ENCODE measurements around the gene GRIA3. TPM values are rescaled to one million over a fixed set of nuclear protein-coding genes. Genes with fewer than 3 reads are reported as not detected.

The GRIA3 gene
- total RNA-seq, 1 experiment from 2014 or later: not detected

DNA sequence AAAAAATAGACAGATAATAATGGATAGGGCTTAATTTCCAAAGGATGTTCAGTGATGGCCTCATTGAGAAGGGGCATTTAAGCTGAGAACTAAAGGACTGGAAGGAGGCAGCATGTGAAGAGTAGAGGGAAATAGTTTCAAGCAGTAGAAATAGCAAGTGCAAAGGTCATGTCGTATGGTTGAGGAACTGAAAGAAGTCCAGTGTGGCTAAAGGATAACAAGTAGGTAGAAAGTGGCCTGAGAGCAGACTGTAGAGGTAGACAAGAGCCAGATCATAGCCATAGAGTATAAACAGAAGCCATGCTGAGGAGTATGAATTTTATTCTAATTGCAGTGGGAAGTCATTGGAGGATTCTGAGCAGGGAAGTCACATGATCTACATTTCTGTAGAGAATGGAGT lies 72.3 kb downstream of the GRIA3 start:
- Histone ChIP-seq H3K9me3 (ENCODE audit: low read depth, low read length, poor library complexity, severe bottlenecking) (no peaks in the 10 kb centered on the region), H3K4me3 (ENCODE audit: low read depth, low read length, poor library complexity, severe bottlenecking) (no peak overlapping the region), H3K4me1 (ENCODE audit: insufficient read depth, low read length, poor library complexity, severe bottlenecking) (no peaks in the 10 kb centered on the region), H3K36me3 (ENCODE audit: insufficient read depth, low read length, poor library complexity, severe bottlenecking) (no peaks in the 10 kb centered on the region), H3K27ac (ENCODE audit: low read depth, low read length, poor library complexity, severe bottlenecking) (no peak overlapping the region), H3K27me3 (replicated peaks; ENCODE audit: insufficient read depth, low read depth, low read length, poor library complexity) (no peaks in the 10 kb centered on the region)
- TF ChIP-seq, protein P1, sequence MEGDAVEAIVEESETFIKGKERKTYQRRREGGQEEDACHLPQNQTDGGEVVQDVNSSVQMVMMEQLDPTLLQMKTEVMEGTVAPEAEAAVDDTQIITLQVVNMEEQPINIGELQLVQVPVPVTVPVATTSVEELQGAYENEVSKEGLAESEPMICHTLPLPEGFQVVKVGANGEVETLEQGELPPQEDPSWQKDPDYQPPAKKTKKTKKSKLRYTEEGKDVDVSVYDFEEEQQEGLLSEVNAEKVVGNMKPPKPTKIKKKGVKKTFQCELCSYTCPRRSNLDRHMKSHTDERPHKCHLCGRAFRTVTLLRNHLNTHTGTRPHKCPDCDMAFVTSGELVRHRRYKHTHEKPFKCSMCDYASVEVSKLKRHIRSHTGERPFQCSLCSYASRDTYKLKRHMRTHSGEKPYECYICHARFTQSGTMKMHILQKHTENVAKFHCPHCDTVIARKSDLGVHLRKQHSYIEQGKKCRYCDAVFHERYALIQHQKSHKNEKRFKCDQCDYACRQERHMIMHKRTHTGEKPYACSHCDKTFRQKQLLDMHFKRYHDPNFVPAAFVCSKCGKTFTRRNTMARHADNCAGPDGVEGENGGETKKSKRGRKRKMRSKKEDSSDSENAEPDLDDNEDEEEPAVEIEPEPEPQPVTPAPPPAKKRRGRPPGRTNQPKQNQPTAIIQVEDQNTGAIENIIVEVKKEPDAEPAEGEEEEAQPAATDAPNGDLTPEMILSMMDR (conservative IDR thresholded peaks at IDR 0.05; ENCODE audit: low read depth, low read length): no peak
- TF ChIP-seq EZH2 (IDR thresholded peaks at IDR 0.05; ENCODE audit: borderline replicate concordance, low read depth, low read length, poor library complexity, severe bottlenecking): no peak
- ChIA-PET CTCF (no interaction called here), POLR2A (ENCODE audit: low non-redundant PET) (no interaction called here)
- DNase-seq (ENCODE audit: low spot score): no peak
- intact Hi-C loops (cut with micrococcal nuclease; ENCODE audit: unreplicated experiment): no loop called here
- no TSS peak for BruUV-seq (replicated peaks)

DNA sequence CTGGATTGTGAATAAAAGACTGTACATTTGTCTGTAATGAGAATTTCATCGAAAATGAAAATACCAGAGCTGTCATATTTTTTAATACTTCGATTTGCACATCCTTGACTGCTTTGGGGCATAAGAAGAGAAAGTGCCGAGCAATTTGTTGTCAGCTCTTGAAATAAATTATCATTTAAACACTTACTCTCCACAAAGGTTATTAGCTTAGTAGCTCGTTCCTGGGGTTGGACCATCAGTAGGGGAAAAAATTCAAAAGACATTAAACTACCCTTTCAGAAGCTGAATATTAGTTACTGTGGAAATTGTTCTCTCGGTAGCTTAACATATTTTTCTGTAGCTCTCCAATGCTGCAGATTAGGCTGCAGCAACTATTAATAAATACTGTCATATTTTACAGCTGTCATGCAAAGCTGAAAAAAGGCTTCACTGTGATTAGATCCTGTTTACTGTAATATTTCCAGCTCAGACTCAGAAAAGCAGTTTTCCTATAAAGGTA lies 76.9 kb downstream of the GRIA3 start:
- no peak overlapping the region for H3K4me3 ChIP-seq (ENCODE audit: low read depth, low read length, poor library complexity, severe bottlenecking)
- no peak for DNase-seq (ENCODE audit: low spot score)
- no peaks in the 10 kb centered on the region for H3K36me3 ChIP-seq (ENCODE audit: insufficient read depth, low read length, poor library complexity, severe bottlenecking)
- H3K27me3 ChIP-seq (replicated peaks; ENCODE audit: insufficient read depth, low read depth, low read length, poor library complexity): no peaks in the 10 kb centered on the region
- ChIA-PET POLR2A (ENCODE audit: low non-redundant PET) (no interaction called here), CTCF (no interaction called here)
- BruUV-seq (replicated peaks): no TSS peak
- no peaks in the 10 kb centered on the region for H3K9me3 ChIP-seq (ENCODE audit: low read depth, low read length, poor library complexity, severe bottlenecking)
- H3K27ac ChIP-seq (ENCODE audit: low read depth, low read length, poor library complexity, severe bottlenecking): no peak overlapping the region
- intact Hi-C loops (cut with micrococcal nuclease; ENCODE audit: unreplicated experiment): no loop called here
- TF ChIP-seq, protein P1 (conservative IDR thresholded peaks at IDR 0.05; ENCODE audit: low read depth, low read length): no peak
- no peak for TF ChIP-seq EZH2 (IDR thresholded peaks at IDR 0.05; ENCODE audit: borderline replicate concordance, low read depth, low read length, poor library complexity, severe bottlenecking)
- no peaks in the 10 kb centered on the region for H3K4me1 ChIP-seq (ENCODE audit: insufficient read depth, low read length, poor library complexity, severe bottlenecking)

DNA sequence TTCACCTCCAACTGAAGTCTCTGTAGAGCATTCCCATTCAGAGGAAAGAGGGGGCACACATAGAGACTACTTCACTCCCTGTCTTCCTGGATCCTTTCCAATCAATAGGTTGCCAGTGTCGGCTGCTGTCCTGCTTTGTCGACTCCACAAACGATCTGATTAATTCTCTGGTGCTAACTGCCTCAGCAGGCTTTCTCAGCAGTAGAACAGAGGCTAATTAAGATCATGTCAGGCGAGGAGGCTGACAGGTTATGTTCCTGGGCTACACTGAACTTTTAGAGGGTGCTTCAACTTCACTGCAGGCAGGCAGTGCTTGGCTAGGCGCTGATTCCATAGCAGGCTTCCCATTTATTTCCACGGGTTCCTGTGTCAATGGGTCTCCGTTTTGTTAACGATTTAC lies 79.2 kb downstream of the GRIA3 start:
- intact Hi-C loops (cut with micrococcal nuclease; ENCODE audit: unreplicated experiment): no loop called here
- no peak for TF ChIP-seq EZH2 (IDR thresholded peaks at IDR 0.05; ENCODE audit: borderline replicate concordance, low read depth, low read length, poor library complexity, severe bottlenecking)
- TF ChIP-seq, protein P1 (conservative IDR thresholded peaks at IDR 0.05; ENCODE audit: low read depth, low read length): no peak
- DNase-seq (ENCODE audit: low spot score): no peak
- POLR2A ChIA-PET (ENCODE audit: low non-redundant PET): no interaction called here
- no peak overlapping the region for H3K27ac ChIP-seq (ENCODE audit: low read depth, low read length, poor library complexity, severe bottlenecking)
- no TSS peak for BruUV-seq (replicated peaks)
- no peaks in the 10 kb centered on the region for H3K9me3 ChIP-seq (ENCODE audit: low read depth, low read length, poor library complexity, severe bottlenecking)
- no peaks in the 10 kb centered on the region for H3K27me3 ChIP-seq (replicated peaks; ENCODE audit: insufficient read depth, low read depth, low read length, poor library complexity)
- no peak overlapping the region for H3K4me3 ChIP-seq (ENCODE audit: low read depth, low read length, poor library complexity, severe bottlenecking)
- H3K4me1 ChIP-seq (ENCODE audit: insufficient read depth, low read length, poor library complexity, severe bottlenecking): no peaks in the 10 kb centered on the region
- no peaks in the 10 kb centered on the region for H3K36me3 ChIP-seq (ENCODE audit: insufficient read depth, low read length, poor library complexity, severe bottlenecking)
- CTCF ChIA-PET: no interaction called here
